GM12864 (cell line): ENCODE results near the gene SLC22A4.

Experiments used
- DNase-seq: peaks from one replicate; pipeline ENCODE4 v3.0.0-alpha.2; 2011; ENCODE audit warnings: low read depth
- H3K4me3 ChIP-seq: 2 replicates; pipeline ENCODE4 v1.5.1; 2011; ENCODE audit warnings: mild to moderate bottlenecking, low read depth, low read length, control low read depth
- CTCF ChIP-seq: IDR thresholded peaks from 2 replicates; pipeline ENCODE4 v1.5.1; 2011; ENCODE audit warnings: low read depth, mild to moderate bottlenecking, moderate library complexity, low read length, control low read depth, inconsistent platforms; ENCODE audit errors: missing control alignments

Gene SLC22A4

GRCh38 chr5:132392411-132392810 is 98.2 kb downstream of the SLC22A4 start:
- no peak overlapping the region for H3K4me3 ChIP-seq
- no peak for TF ChIP-seq CTCF
- DNase-seq: no peak

GRCh38 chr5:132392978-132393825 is 99.0 kb downstream of the SLC22A4 start:
- TF ChIP-seq CTCF: no peak
- no peak overlapping the region for H3K4me3 ChIP-seq
- no peak for DNase-seq
